HG03196 (cell line): ENCODE measurements around the gene C11orf16.
A peak's percentile ranks its signal among the peaks of the same experiment; 100 is the strongest.
"Not testable (repeated sequence)": the region's sequence is repeated elsewhere in the genome, so short reads cannot be mapped to it uniquely, and the experiment has no call there.

Experiments used
- ATAC-seq: cut with Tn5 transposase; IDR thresholded peaks from one replicate; pipeline ENCODE4 v1.9.1; 2021; ENCODE audit not compliant: unreplicated experiment

Gene C11orf16

DNA sequence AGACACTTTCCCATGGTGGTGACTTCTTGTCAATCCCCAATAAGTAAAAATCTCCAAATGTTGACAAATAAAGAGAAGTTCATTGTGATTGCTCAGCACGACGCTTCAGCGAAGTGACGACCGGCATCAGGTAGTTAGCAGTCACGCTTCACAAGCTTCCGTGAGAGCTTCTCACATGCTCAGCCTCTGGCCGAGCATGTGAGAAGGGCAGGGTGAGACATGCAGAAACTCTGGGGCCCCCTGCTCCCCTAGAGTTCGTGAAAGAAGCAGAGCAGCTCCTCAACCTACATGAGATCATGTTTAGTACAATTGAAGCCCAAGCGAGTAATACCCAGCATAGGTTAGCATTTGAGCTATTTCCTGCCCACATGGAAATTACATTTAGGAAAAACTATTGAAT lies 4.4 kb upstream of the C11orf16 start:
- no peak for ATAC-seq

DNA sequence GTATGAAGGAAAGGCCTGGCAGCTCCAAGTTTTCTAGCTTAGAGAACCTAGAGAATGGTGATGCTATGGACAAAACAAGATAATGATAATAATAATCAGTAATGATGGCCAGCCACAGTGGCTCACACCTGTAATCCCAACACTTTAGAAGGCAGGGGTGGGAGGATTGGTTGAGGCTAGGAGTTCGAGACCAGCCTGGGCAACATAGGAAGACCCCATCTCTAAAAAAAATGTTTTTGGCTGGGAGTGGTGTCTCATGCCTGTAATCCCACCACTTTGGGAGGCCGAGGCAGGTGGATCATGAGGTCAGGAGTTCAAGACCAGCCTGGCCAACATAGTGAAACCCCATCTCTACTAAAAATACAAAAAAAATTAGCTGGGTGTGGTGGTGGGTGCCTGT lies 3.0 kb upstream of the C11orf16 start:
- ATAC-seq: not testable (repeated sequence)

DNA sequence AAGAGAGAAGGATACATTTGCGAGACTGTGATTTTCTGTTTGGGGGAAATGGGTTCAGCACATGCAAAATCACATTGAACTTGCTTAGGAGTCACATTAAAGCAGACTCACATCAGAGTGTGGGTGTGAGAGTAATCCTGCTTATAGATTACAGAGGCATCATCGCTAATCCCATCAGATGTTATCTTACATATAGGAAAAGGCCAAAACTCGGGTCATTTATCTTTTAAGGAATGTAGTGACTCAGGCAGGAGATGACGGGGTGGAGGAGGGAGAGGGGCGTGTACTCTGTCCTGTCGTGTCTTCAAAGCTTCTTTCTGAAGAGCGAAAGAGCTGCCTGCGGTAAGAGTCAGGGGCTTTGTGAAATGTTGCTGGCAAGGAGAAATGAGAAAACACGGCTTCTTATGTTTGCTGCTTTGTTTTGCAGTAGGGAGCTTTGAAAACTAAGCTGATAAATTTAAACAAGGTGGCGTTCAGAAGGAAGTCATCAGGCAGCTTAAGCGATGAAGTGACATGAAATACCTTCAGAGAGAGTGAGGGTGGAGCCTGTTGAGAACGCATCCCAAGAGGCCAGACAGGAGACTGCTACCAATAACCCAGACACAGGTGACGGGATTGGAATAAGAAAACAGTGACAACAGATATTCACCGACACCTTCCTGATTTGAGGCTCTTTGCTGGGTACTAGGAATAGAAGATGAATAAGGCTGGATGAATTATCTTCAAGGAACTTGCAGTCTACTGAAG lies 2.2 kb upstream of the C11orf16 start:
- no peak for ATAC-seq

DNA sequence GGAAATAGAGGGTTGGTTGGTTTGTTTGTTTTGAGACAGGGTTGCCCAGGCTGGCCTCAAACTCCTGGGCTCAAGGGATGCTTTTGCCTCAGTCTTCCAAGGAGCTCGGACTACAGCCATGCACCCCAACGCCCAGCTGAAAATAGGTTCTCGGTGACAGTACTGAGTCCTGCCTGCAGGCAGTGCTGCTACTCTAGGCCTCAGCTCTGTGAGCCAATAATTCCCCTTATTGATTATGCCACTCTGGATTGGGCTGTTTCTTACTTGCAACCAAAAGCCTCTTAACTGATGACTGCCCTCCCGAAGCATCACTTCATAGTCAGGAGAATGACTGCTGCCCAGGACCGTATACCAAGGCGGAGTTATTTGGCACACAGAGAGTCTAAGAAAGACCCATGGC lies 1.2 kb upstream of the C11orf16 start:
- no peak for ATAC-seq

DNA sequence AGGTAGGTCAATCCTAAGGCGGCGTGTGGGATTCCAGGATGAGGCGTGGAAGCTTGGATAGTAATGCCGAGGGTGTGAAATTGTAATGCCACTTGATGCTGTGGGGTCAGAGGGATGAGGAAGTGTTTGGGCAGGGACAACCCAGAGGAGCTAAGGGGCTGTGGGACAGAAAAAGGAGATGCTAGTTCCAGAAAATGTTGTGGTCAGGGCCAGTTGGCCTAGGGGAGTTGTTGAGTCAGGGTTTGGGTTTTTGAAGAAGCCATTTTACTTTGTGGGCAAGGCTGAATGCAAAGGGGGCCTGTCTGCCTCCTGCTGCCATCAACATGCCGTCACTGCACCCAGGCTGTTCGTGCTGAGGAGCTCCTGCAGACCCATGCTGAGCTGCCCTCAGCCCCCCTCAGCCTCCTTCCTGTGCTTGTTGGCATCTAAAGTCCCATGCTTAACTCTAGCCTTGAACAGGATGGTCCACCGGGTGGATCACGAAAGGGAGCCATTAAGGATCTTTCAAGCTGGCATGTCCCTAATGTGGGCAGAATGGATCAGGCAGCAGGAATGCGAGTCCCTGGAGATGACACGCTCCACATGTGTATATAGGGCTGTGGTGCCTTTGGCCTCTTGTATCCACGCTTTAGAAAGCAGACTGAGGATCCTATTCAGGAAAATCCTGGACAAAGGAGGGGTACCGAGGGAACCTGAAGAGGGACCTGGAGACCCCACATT lies 2.1 kb downstream of the C11orf16 start:
- ATAC-seq: no peak

DNA sequence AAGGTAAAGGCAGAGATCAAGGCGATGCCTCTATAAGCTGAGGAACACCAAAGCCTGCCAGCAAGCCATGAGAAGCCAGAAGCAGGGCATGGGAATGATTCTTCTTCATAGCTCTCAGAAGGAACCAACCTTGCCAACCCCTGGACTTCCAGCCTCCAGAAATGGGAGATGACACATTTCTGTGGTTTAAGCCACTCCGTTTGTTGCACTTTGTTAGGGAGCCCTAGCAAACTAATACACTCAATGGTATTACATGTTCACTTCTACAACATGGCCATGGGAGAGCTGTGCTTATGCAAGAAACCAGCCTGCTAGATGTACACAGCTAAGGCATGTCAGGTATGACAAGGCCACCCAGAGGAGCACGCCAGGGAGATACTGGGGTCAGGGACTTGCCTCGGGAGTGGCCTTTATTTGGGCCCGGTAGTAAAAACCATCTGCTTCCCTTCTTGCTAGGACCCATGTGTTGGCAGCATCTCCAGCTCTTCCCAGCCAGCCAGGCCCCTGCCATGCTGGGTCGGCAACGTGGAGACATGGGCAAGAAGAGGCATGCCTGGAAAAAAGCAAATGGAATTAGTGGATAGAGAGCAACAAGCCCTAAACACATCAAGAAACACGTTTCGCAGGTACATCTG lies 3.6 kb downstream of the C11orf16 start:
- ATAC-seq: no peak

DNA sequence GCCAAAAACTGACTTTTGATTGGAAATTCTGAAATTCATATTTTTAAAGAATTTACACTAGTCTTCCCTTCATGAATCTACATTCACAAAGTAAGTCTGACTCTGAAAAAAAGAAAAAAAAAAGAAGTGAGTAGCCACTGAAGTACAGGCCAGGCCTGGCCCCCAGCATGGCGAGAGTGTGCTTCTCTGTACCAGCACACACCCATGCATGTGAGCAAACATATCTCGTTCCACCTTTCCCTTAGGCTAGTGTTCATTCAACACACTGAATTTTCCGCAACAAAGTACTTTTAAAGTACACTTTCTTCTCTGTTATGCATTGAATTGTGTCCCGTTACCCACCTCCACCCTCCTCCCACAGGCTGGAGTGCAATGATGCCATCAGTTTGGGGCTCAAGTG lies 4.5 kb downstream of the C11orf16 start:
- no peak for ATAC-seq

DNA sequence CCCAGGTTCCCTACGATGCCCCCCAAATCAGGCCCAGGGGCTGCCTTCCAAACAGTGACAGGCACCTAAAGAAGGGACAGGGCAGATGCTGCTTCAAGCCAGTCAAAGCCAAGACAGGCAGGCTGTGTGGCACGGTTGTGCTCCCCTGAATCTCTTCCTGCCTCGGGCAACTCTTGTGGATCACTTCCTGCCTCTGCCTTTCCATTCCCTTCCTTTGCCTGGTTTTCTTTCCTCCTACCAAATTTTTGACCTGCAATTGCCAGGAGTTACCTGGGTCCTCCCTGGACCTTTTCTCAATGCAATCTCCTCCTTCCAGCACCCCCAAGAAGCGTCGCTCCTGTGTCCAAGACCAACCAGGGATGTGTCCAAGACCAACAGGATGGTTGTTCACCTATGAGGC lies 5.5 kb downstream of the C11orf16 start:
- no peak for ATAC-seq

DNA sequence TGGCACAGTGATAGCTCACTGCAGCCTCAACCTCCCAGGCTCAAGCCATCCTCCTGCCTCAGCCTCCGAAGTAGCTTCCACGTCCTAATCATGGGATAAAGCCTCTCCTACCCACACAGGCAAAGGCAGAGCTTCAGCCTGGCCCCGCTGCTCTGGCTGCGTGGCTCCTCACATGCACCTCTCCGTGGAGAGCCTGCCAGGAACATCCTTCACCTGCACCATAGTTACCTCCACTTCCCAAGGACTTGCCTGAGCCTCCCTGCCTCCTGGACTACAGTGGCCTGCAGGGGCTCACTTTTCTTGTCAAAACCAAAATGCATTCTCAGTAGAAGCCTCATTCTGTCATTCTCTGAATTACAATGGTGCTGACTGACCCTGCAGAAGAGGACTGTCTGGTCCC lies 6.5 kb downstream of the C11orf16 start:
- ATAC-seq: no peak

DNA sequence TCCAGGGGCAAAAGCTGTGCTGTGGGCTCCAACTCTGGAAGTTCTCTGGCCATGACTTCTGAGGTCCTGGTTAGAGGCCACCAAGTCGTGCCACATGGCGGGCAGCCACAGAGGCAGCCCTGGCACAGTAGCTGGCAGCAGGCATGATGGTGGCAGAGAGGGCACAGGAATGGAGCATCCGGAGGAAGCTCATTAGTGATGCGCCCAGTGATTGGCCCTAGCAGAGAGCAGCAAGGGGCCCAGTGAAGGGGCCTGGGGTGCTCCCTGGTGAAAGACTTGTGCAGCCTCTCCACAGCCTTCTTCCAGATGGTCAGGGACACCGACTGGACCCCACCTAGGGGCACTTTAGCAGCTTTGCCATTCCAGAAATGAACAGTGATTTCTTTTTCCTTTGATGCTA lies 7.0 kb downstream of the C11orf16 start:
- ATAC-seq: no peak

DNA sequence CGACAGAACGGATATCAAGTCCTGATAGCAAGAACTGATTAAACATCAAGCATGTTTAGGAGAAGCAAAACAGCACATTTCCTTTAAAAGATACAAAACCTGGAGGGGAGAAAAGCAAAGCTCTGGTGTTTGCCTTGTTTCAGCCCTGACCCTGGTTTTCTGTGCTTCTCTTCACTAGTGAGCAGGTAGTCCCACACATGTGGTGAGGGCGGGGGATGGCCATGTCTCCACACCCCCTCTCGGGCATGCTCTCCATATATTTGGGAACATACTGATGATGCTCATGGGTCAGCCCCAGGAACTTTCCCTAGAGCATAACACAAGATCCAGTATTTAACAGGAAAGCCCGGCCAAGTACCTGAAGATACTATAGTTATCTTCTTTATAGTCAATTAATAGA lies 10.1 kb downstream of the C11orf16 start:
- no peak for ATAC-seq

DNA sequence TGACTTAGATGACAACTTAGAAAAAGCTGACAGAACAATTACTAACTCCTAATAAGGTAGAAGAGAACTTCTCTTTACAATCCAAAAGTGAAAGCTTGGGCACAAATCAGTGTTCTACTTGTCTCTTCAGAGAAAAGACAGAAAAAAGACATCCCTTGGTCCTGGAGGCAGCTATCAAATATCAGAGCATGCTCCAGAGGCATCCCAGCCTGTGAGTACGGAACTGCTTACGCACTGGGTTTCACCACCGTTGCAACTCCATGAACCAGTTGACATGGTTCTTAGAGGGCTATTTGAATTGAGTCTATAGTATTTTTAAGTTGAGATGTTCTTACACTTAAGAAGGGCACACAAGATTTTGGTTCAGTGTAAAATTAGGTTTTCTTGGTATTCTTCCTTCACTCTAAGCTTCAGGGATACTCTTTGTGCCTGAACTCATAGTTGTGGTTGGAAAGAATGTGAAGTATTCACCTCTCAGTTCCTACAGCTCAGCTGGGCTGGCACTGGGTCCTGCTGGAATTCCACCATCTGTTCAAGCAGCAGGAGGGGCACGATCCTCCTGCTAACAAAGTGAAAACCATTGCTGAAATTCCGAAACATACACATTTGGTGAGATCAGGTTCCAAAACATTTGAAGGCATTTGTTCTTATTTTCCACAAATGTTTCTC lies 15.5 kb downstream of the C11orf16 start:
- ATAC-seq: no peak

DNA sequence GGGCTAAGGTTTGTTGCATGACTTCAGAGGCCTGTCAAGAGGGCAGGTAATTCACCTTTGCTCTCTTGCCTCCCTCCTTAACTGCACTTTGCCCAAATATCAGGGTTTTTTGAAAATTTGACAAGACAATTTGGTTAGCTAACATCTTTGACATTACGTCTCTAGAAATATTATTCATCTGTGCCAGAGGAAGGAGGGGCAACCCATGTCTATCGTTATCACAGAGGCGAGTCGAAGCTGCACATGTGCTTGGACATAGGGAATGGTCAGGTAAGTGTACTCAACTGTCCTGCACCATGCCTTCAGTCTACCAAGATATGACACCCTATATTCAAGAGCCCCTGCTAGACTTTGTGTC lies 18.1 kb downstream of the C11orf16 start:
- ATAC-seq: no peak

DNA sequence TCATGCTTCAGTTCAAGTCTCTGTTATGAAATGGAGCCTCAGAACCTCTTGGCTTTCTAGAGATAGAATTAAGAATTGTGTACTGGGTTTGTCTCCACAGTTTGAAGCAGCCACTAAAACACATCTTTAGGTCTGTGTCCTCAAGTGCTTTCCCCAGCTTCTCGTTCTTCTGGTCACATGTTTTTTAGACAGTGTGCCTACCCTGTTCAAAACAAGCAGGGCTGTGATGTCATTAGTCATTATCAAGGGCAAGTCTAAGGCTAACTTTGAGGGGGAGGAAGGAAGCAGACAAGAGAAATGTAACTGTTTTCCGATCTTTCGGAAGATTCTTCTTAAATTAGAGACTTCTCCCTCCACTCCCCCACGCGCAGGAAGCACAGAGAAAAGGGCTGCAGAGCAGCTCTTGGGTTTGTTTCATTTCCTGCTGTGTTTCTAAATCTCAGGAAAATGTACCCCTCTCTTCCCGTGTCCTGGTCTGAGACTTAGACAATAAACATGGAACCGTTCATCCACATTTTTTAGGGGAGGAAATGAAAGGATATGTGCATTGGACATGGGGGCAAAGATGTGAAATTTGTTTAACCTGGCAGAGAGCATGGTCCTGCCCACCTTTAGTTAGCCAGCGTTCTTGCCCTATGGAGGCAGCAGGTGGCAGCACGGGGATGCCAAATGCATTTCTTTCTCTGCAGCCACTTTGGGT lies 18.6 kb downstream of the C11orf16 start:
- no peak for ATAC-seq

DNA sequence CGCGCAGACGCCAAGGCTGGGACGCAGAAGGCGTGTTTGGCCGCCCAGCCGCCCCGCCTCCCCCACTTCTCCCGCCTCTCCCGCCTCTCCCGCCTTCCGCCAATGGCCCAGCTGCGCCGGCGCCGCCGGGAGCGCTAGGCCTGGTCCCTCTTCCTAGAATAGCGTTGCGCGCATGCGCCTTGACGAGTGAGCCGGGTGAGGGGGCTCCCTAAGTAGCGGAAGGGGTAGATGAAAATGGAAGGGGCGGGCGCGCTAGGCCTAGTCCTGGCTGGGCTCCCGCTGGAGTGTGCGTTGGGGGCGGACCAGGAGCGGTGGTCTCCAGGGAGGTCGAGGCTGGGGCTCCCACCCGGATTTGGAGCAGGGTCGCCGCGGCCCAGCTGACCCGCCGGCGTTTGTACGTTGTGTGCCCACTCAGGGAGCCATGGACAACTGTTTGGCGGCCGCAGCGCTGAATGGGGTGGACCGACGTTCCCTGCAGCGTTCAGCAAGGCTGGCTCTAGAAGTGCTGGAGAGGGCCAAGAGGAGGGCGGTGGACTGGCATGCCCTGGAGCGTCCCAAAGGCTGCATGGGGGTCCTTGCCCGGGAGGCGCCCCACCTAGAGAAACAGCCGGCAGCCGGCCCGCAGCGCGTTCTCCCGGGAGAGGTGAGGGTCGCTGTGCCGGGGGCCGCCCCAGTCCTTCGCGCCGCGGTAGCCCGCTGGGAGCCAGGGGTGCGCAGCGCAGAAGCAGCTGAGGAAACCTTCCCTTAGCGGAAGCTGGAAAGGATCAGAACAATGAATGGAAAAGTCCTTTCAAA lies 21.5 kb downstream of the C11orf16 start, which contains the start of gene AKIP1:
TSS of gene AKIP1 (plus strand) at position 161 of the 795 bp plus-strand sequence. CDS start at position 422, 261 bp downstream.
- peak; percentile 79 for ATAC-seq

DNA sequence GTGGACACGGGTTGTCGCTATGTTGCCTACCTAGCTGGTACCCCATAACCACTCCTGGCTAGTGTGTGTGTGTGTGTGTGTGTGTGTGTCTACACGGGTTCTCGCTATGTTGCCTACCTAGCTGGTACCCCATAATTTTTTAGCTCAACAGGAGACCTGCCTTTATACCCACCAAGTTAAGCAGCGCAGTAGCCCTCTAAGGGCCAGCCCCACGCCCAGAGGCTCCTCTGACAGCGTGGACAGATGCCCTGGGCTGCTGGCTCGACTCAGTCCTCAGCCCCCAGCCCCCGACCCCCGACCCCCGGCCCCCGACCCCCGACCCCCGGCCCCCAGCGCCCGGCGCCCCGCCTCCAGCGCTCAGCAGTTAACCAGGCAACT lies 22.1 kb downstream of the C11orf16 start:
- ATAC-seq: no peak

DNA sequence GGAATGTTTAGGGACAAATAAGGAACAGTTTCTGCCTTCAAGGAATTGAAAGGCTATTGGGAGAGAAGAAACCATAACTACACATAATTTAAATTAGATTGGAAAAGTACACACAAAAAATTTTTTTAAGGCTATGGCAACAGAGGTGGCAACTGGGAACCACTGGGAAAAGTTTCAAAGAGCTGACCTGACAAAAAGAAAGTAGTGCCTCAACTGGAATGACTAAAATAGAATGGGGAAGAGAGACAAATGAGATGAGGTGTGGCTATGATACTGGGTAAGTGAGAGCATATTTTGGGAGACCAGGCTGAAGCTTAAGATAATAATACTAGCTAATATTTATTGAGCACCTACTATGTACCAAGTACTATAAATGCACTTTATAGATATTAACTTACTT lies 24.6 kb downstream of the C11orf16 start:
- ATAC-seq: no peak

DNA sequence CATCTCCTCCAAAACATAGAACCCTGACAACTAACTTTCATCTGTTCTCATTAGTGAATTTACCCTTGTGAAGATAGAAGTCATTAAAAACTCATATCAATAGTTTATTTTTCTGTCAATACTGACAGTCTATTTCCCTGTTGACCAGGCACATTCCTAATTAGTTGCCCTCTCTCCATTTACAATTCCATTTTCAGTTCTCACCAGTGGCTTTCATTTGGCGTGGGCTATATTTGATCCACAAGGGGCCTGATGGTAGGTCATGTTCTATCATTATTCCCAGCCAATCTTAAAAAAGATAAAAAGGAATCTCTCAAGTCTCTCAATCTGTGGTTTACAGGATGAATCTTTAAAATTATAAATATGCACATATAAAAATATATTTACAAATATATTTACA lies 25.6 kb downstream of the C11orf16 start:
- ATAC-seq: no peak

DNA sequence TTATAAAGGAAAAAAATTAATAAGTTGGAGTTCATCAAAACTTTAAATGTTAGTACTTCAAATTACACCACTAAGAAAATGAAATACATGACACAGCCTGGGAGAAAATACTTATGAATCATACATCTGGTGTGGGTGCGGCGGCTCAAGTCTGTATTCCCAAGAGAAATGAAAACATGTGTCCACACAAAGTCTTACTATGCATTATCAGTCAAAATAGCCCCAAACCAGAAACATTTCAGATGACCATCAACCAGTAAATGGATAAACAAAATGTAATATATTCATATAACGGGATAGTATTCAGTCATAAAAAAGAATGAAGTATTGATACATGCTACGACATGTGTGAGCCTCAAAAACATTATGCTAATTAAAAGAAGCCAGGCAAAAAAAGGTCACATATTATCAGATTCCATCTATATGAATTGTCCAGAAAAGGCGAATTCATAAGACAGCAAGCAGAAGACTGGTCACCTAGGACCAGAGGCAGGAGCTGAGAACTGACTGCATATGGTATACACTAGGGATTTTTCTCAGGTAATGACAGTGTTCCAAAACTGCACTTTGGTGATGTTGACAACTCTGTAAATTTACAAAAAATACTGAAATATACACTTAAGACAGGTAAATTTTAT lies 27.1 kb downstream of the C11orf16 start:
- no peak for ATAC-seq
